PC-3 (cell line): ENCODE measurements around the gene PHF21B. TPM values are rescaled to one million over a fixed set of nuclear protein-coding genes. Genes with fewer than 3 reads are reported as not detected.

ENCODE experiments used
- ATAC-seq: fragments of 200-7000 bp; cut with Tn5 transposase; 2 replicates; pipeline ENCODE4 v1.9.1; 2020; ENCODE audit warnings: mild to moderate bottlenecking, moderate library complexity
- BruUV-seq: library from RNA; stranded (reverse); fragments of 400-500 nt; replicated peaks from 2 replicates; lab custom pipeline; 2021; lab: Mats Ljungman, UMichigan
- CTCF ChIA-PET: fragments of 300-600 bp; sonication (Branson Sonifier 250); formaldehyde crosslinking; loops from one replicate; lab custom pipeline; 2022; ENCODE audit warnings: antibody characterized with exemption; lab: Charles Lee
- POLR2A ChIA-PET: fragments of 300-600 bp; sonication (Branson Sonifier 250); formaldehyde crosslinking; loops from one replicate; lab custom pipeline; 2022; ENCODE audit warnings: antibody characterized with exemption; ENCODE audit not compliant: unreplicated experiment; lab: Charles Lee
- DNase-seq: peaks from one replicate; pipeline ENCODE4 v3.0.0-alpha.2; 2015
- H2AFZ ChIP-seq: fragments of 300-600 bp; sonication (generic); 2 replicates; pipeline ENCODE4 v1.6.0; 2016; ENCODE audit warnings: antibody characterized with exemption, low read length
- H3F3A ChIP-seq: fragments of 300-600 bp; sonication (generic); one replicate; pipeline ENCODE4 v1.6.0; 2017; ENCODE audit warnings: antibody characterized with exemption, low read length, control low read depth, mild to moderate bottlenecking; ENCODE audit not compliant: unreplicated experiment
- H3K27ac ChIP-seq: fragments of 300-600 bp; sonication (generic); 2 replicates; pipeline ENCODE4 v1.5.1; 2016; ENCODE audit warnings: mild to moderate bottlenecking, low read length
- H3K27me3 ChIP-seq: fragments of 300-600 bp; sonication (generic); 2 replicates; pipeline ENCODE4 v1.6.1; 2016; ENCODE audit warnings: low read length, mixed read lengths
- H3K36me3 ChIP-seq: fragments of 300-600 bp; sonication (generic); 2 replicates; pipeline ENCODE4 v1.6.1; 2016; ENCODE audit warnings: low read depth, mixed run types, low read length, mixed read lengths
- H3K4me1 ChIP-seq: fragments of 300-600 bp; sonication (generic); 2 replicates; pipeline ENCODE4 v1.5.1; 2016; ENCODE audit warnings: low read length; ENCODE audit not compliant: insufficient read depth
- H3K4me2 ChIP-seq: fragments of 300-600 bp; sonication (generic); 2 replicates; pipeline ENCODE4 v1.6.0; 2016; ENCODE audit warnings: low read length
- H3K4me3 ChIP-seq: fragments of 300-600 bp; sonication (generic); 2 replicates; pipeline ENCODE4 v1.5.1; 2016; ENCODE audit warnings: mild to moderate bottlenecking, low read length, mixed read lengths
- H3K79me2 ChIP-seq: fragments of 300-600 bp; sonication (generic); 2 replicates; pipeline ENCODE4 v1.6.1; 2017; ENCODE audit warnings: low read length, mixed read lengths
- H3K9ac ChIP-seq: fragments of 300-600 bp; sonication (generic); 2 replicates; pipeline ENCODE4 v1.6.0; 2016; ENCODE audit warnings: mild to moderate bottlenecking, low read length
- H3K9me2 ChIP-seq: fragments of 300-600 bp; sonication (generic); replicated peaks from 2 replicates; pipeline ENCODE4 v1.6.1; 2016; ENCODE audit warnings: mixed run types, low read length, mixed read lengths
- H3K9me3 ChIP-seq: fragments of 300-600 bp; sonication (generic); 2 replicates; pipeline ENCODE4 v1.6.1; 2016; ENCODE audit warnings: low read length, mixed read lengths
- H4K20me1 ChIP-seq: fragments of 300-600 bp; sonication (generic); 2 replicates; pipeline ENCODE4 v1.6.1; 2016; ENCODE audit warnings: low read length, mixed read lengths
- CTCF ChIP-seq: fragments of 300-600 bp; sonication (generic); conservative IDR thresholded peaks from 2 replicates; pipeline ENCODE4 v1.5.1; 2017; ENCODE audit warnings: antibody characterized with exemption, low read depth, mild to moderate bottlenecking, low read length
- EZH2 ChIP-seq: fragments of 300-600 bp; sonication (generic); IDR thresholded peaks from one replicate; pipeline ENCODE4 v1.6.1; 2017; ENCODE audit warnings: antibody characterized with exemption, mild to moderate bottlenecking, low read length; ENCODE audit not compliant: unreplicated experiment
- EZH2phosphoT487 ChIP-seq: fragments of 300-600 bp; sonication (generic); IDR thresholded peaks from 2 replicates; pipeline ENCODE4 v1.6.1; 2018; ENCODE audit warnings: mild to moderate bottlenecking, antibody characterized with exemption, low read length, borderline replicate concordance
- intact Hi-C: fragments of 100-400 bp; cut with micrococcal nuclease; formaldehyde crosslinking; loops from 2 replicates; pipeline ENCODE4 v1.9.0; 2023
- total RNA-seq: library from RNA; depleted of rRNA; stranded (reverse); fragments of >200 nt; gene quantifications from 2 replicates; pipeline ENCODE4 v1.2.3, GENCODE V29; 2014

The PHF21B gene
- total RNA-seq, 1 experiment from 2014 or later, result not detected

GRCh38 chr22:44934454-44934735 lies 75.4 kb downstream of the PHF21B start:
- Histone ChIP-seq H4K20me1 (no peaks in the 10 kb centered on the region), H3K9ac (no peak overlapping the region), H3K9me2 (no peaks in the 10 kb centered on the region), H3K36me3 (no peaks in the 10 kb centered on the region), H3K4me1 (no peaks in the 10 kb centered on the region), H3F3A (no peaks in the 10 kb centered on the region), H3K27ac (no peak overlapping the region), H3K27me3 (peaks cover 4% of the 10 kb centered on the region; the same call in 1 of the 2 replicates), H3K79me2 (no peaks in the 10 kb centered on the region), H3K4me2 (no peak overlapping the region), H2AFZ (no peak overlapping the region), H3K9me3 (no peaks in the 10 kb centered on the region), H3K4me3 (no peak overlapping the region)
- ChIA-PET POLR2A (no interaction called here), CTCF (no interaction called here)
- no peak for DNase-seq
- no peak for ATAC-seq
- BruUV-seq, result no TSS peak
- no peak for TF ChIP-seq EZH2
- no peak for TF ChIP-seq CTCF
- no peak for TF ChIP-seq EZH2phosphoT487
- intact Hi-C loops, result no loop called here

- Histone ChIP-seq H4K20me1 (no peaks in the 10 kb centered on the region), H3F3A (no peaks in the 10 kb centered on the region), H3K36me3 (no peaks in the 10 kb centered on the region), H3K27me3 (peaks cover 7% of the 10 kb centered on the region; the same call in 1 of the 2 replicates), H2AFZ (no peak overlapping the region), H3K4me2 (no peak overlapping the region), H3K4me1 (no peaks in the 10 kb centered on the region), H3K79me2 (no peaks in the 10 kb centered on the region), H3K9ac (no peak overlapping the region), H3K9me2 (no peaks in the 10 kb centered on the region), H3K27ac (no peak overlapping the region), H3K4me3 (no peak overlapping the region), H3K9me3 (no peaks in the 10 kb centered on the region)
- ATAC-seq (no peak), DNase-seq (no peak)
- ChIA-PET POLR2A (no interaction called here), CTCF (no interaction called here)
- no peak for TF ChIP-seq CTCF
- no peak for TF ChIP-seq EZH2
- no peak for TF ChIP-seq EZH2phosphoT487
- BruUV-seq, result no TSS peak
- intact Hi-C loops, result no loop called here
These were observed 75.9 kb downstream of the PHF21B start for GRCh38 chr22:44933666-44934453.

- no peaks in the 10 kb centered on the region for H3K9me2 ChIP-seq
- CTCF ChIA-PET, result no interaction called here
- no peak overlapping the region for H3K4me3 ChIP-seq
- DNase-seq (no peak), ATAC-seq (no peak)
- H3K9me3 ChIP-seq, result no peaks in the 10 kb centered on the region
- H3K4me1 ChIP-seq, result no peaks in the 10 kb centered on the region
- no peaks in the 10 kb centered on the region for H3F3A ChIP-seq
- no peak overlapping the region for H2AFZ ChIP-seq
- peaks cover 7% of the 10 kb centered on the region; the same call in 1 of the 2 replicates for H3K27me3 ChIP-seq
- no peak overlapping the region for H3K9ac ChIP-seq
- POLR2A ChIA-PET, result no interaction called here
- no peaks in the 10 kb centered on the region for H4K20me1 ChIP-seq
- TF ChIP-seq EZH2 (no peak), EZH2phosphoT487 (no peak), CTCF (no peak)
- intact Hi-C loops, result no loop called here
- no peak overlapping the region for H3K27ac ChIP-seq
- H3K4me2 ChIP-seq, result no peak overlapping the region
- H3K36me3 ChIP-seq, result no peaks in the 10 kb centered on the region
- BruUV-seq, result no TSS peak
- H3K79me2 ChIP-seq, result no peaks in the 10 kb centered on the region
These were observed 77.3 kb downstream of the PHF21B start for GRCh38 chr22:44932493-44932892.
